SK-N-SH (cell line): ENCODE measurements around the gene CPTP. TPM values are rescaled to one million over a fixed set of nuclear protein-coding genes. Genes with fewer than 3 reads are reported as not detected.

Source experiments
- CTCF ChIA-PET: fragments of 300-600, 350-600 bp; formaldehyde crosslinking; extraction: SDS; loops from one replicate; lab custom pipeline; 2021; lab: Yijun Ruan, JAX
- POLR2A ChIA-PET: fragments of 350-600 bp; sonication (Branson Sonifier 250); formaldehyde crosslinking; extraction: SDS; loops from one replicate; lab custom pipeline; 2020; ENCODE audit warnings: antibody characterized with exemption, inconsistent platforms; lab: Yijun Ruan, JAX
- DNase-seq: peaks from one replicate; pipeline ENCODE4 v3.0.0; 2012
- H2AFZ ChIP-seq: fragments of 200-600 bp; sonication (generic); 2 replicates; pipeline ENCODE4 v1.8.1; 2016; ENCODE audit warnings: antibody characterized with exemption, mild to moderate bottlenecking, low read depth
- H3F3A ChIP-seq: fragments of 200-600 bp; sonication (generic); replicated peaks from 2 replicates; pipeline ENCODE3; 2016; ENCODE audit warnings: antibody characterized with exemption, mild to moderate bottlenecking; ENCODE audit not compliant: insufficient read depth
- H3K27ac ChIP-seq, 2 experiments: fragments of 200-500 bp in 1 of 2; fragments of 200-600 bp in 1 of 2; sonication (Bioruptor generic) in 1 of 2; sonication (generic), shearing (Covaris generic) in 1 of 2; 2 replicates each; pipeline versions ENCODE4 v1.5.1 to v1.6.1; 2014 to 2016; ENCODE audit warnings: low read depth in 2 of 2, inconsistent platforms in 1 of 2, low read length in 1 of 2, mild to moderate bottlenecking in 1 of 2, mixed read lengths in 1 of 2
- H3K27me3 ChIP-seq: fragments of 200-600 bp; sonication (generic), shearing (Covaris generic); 2 replicates; pipeline ENCODE4 v1.6.1; 2016; ENCODE audit warnings: mixed run types; ENCODE audit not compliant: insufficient read depth
- H3K36me3 ChIP-seq, 2 experiments: fragments of 200-500 bp in 1 of 2; fragments of 200-600 bp in 1 of 2; sonication (Bioruptor generic) in 1 of 2; sonication (generic) in 1 of 2; replicated peaks in 1 of 2; 2 replicates each; pipeline versions ENCODE3 to v1.5.1; 2014 to 2016; ENCODE audit warnings: low read length in 1 of 2, mild to moderate bottlenecking in 1 of 2; ENCODE audit not compliant: insufficient read depth in 2 of 2, control insufficient read depth in 1 of 2
- H3K4me1 ChIP-seq, 2 experiments: fragments of 200-500 bp in 1 of 2; fragments of 200-600 bp in 1 of 2; sonication (Bioruptor generic) in 1 of 2; sonication (generic), shearing (Covaris generic) in 1 of 2; 2 replicates each; pipeline versions ENCODE4 v1.5.1 to v1.6.1; 2014 to 2016; ENCODE audit warnings: low read depth in 1 of 2, low read length in 1 of 2, mixed run types in 1 of 2; ENCODE audit not compliant: insufficient read depth in 2 of 2, control insufficient read depth in 1 of 2
- H3K4me2 ChIP-seq: fragments of 200-600 bp; sonication (generic), shearing (Covaris generic); 2 replicates; pipeline ENCODE4 v1.6.1; 2017; ENCODE audit warnings: mixed run types
- H3K4me3 ChIP-seq, 2 experiments: fragments of 200-500 bp in 1 of 2; fragments of 200-600 bp in 1 of 2; sonication (Bioruptor generic) in 1 of 2; sonication (generic), shearing (Covaris generic) in 1 of 2; 2 replicates each; pipeline versions ENCODE4 v1.5.1 to v1.8.1; 2014 to 2016; ENCODE audit warnings: low read depth in 2 of 2, inconsistent platforms in 1 of 2, low read length in 1 of 2, mild to moderate bottlenecking in 1 of 2, mixed read lengths in 1 of 2, moderate library complexity in 1 of 2
- H3K79me2 ChIP-seq: fragments of 200-600 bp; sonication (generic); 2 replicates; pipeline ENCODE4 v1.8.1; 2017; ENCODE audit warnings: mild to moderate bottlenecking; ENCODE audit not compliant: insufficient read depth
- H3K9ac ChIP-seq: fragments of 200-600 bp; sonication (generic); 2 replicates; pipeline ENCODE4 v1.6.1; 2017; ENCODE audit warnings: mixed run types
- H3K9me2 ChIP-seq: fragments of 200-600 bp; sonication (generic); 2 replicates; pipeline ENCODE4 v1.6.1; 2017; ENCODE audit warnings: mixed run types
- H3K9me3 ChIP-seq: fragments of 200-600 bp; sonication (generic); 2 replicates; pipeline ENCODE4 v1.6.1; 2017; ENCODE audit warnings: mixed run types, mild to moderate bottlenecking, moderate library complexity
- H4K20me1 ChIP-seq: fragments of 200-600 bp; sonication (generic); 2 replicates; pipeline ENCODE4 v1.6.1; 2017; ENCODE audit warnings: mild to moderate bottlenecking, mixed run types; ENCODE audit not compliant: insufficient read depth
- CTCF ChIP-seq: fragments of 200-600 bp; sonication (generic); IDR thresholded peaks from 2 replicates; pipeline ENCODE4 v1.6.1; 2017; ENCODE audit warnings: antibody characterized with exemption, mild to moderate bottlenecking, moderate library complexity
- FOSL2 ChIP-seq: IDR thresholded peaks from 2 replicates; pipeline ENCODE4 v1.4.0; 2012; ENCODE audit warnings: low read depth, mild to moderate bottlenecking, moderate library complexity, borderline replicate concordance
- GABPA ChIP-seq: IDR thresholded peaks from 2 replicates; pipeline ENCODE4 v1.4.0; 2012; ENCODE audit warnings: low read depth, mild to moderate bottlenecking
- RAD21 ChIP-seq: IDR thresholded peaks from 2 replicates; pipeline ENCODE4 v1.6.1; 2012; ENCODE audit warnings: mild to moderate bottlenecking, low read length
- YY1 ChIP-seq: IDR thresholded peaks from 2 replicates; pipeline ENCODE4 v1.4.0; 2012; ENCODE audit warnings: low read depth, mild to moderate bottlenecking
- WGBS: methylation state at CpG from one replicate; pipeline ENCODE4 v1.1.6; 2017; ENCODE audit warnings: low lambda C conversion rate; 5-methylcytosine and 5-hydroxymethylcytosine counted together
- polyA plus RNA-seq, 3 experiments: library from polyadenylated mRNA; depleted of rRNA; stranded (reverse); fragments of >200 nt; gene quantifications; 2 replicates each; pipeline ENCODE4 v1.2.3, GENCODE V29; 2012

The CPTP gene
- polyA plus RNA-seq, 1 of the 3 experiments (the other 2 are of a cell fraction) = 13.4 TPM

GRCh38 chr1:1305300-1306069 lies 19.1 kb upstream of the CPTP start:
- Histone ChIP-seq H3K27me3 (no peaks in the 10 kb centered on the region), H3K9me3 (no peaks in the 10 kb centered on the region), H3K4me3 (peak overlapping the region; percentile 73 to 91), H4K20me1 (peaks cover 15% of the 10 kb centered on the region; the same call in 1 of the 2 replicates), H3F3A (no peaks in the 10 kb centered on the region), H3K9me2 (no peaks in the 10 kb centered on the region), H3K79me2 (peaks cover 32% of the 10 kb centered on the region), H3K36me3 (peaks cover 0 to 7% of the 10 kb centered on the region in 2 experiments), H2AFZ (no peak overlapping the region), H3K9ac (peak overlapping the region; percentile 56; the same call in 1 of the 2 replicates), H3K27ac (peak overlapping the region; percentile 68 to 97), H3K4me2 (peak overlapping the region; percentile 95), H3K4me1 (peaks cover 13 to 50% of the 10 kb centered on the region in 2 experiments; a peak in 2 of 4 replicates)
- ChIA-PET CTCF (interaction anchor here (0.7 to 3.7 kb wide), 8 partner anchors 14 to 272 kb away, joined by 3 to 44 read pairs (median 3); no protein-coding TSS in a partner anchor), POLR2A (interaction anchor here (0.6 to 1.5 kb wide), 2 partner anchors 14 to 70 kb away, joined by 3 to 4 read pairs; partner anchors contain the start of gene AURKAIP1)
- DNase-seq = no peak
- TF ChIP-seq FOSL2 (peak; percentile 53; the same call in 1 of the 2 replicates), YY1 (no peak)
- WGBS = 93% methylated on average over 2 of the region's 25 CpGs

- DNase-seq = peak; percentile 52
- Histone ChIP-seq H2AFZ (no peak overlapping the region), H4K20me1 (peaks cover 15% of the 10 kb centered on the region; the same call in 1 of the 2 replicates), H3F3A (no peaks in the 10 kb centered on the region), H3K36me3 (peaks cover 0 to 12% of the 10 kb centered on the region in 2 experiments), H3K4me1 (peaks cover 13 to 50% of the 10 kb centered on the region in 2 experiments; a peak in 2 of 4 replicates), H3K27ac (peak overlapping the region; percentile 39 to 97; a peak in 2 of 4 replicates), H3K27me3 (no peaks in the 10 kb centered on the region), H3K9me3 (no peaks in the 10 kb centered on the region), H3K79me2 (peaks cover 32% of the 10 kb centered on the region), H3K4me3 (peak overlapping the region; percentile 73 to 91), H3K9me2 (no peaks in the 10 kb centered on the region), H3K9ac (peak overlapping the region; percentile 14; the same call in 1 of the 2 replicates), H3K4me2 (peak overlapping the region; percentile 95)
- WGBS = 66% methylated on average over 6 of the region's 11 CpGs
- ChIA-PET POLR2A (interaction anchor here (1.5 kb wide), 1 partner anchor 69 kb away, joined by 4 read pairs; the partner anchor contains the start of gene AURKAIP1), CTCF (interaction anchor here (1.0 to 1.2 kb wide), 2 partner anchors 20 to 184 kb away, joined by 3 to 4 read pairs; no protein-coding TSS in a partner anchor)
- TF ChIP-seq RAD21 (peak; percentile 38; the same call in 1 of the 2 replicates), GABPA (no peak), CTCF (peak; percentile 25; the same call in 1 of the 2 replicates)
Observed at GRCh38 chr1:1306070-1306660, 18.4 kb upstream of the CPTP start.
